ENCODE results near the gene CPA5. TPM values are rescaled to one million over a fixed set of nuclear protein-coding genes. Genes with fewer than 3 reads are reported as not detected.
A peak's percentile ranks its signal among the peaks of the same experiment; 100 is the strongest.

The CPA5 gene
- total RNA-seq, 2 donors from 2014 or later = not detected

DNA sequence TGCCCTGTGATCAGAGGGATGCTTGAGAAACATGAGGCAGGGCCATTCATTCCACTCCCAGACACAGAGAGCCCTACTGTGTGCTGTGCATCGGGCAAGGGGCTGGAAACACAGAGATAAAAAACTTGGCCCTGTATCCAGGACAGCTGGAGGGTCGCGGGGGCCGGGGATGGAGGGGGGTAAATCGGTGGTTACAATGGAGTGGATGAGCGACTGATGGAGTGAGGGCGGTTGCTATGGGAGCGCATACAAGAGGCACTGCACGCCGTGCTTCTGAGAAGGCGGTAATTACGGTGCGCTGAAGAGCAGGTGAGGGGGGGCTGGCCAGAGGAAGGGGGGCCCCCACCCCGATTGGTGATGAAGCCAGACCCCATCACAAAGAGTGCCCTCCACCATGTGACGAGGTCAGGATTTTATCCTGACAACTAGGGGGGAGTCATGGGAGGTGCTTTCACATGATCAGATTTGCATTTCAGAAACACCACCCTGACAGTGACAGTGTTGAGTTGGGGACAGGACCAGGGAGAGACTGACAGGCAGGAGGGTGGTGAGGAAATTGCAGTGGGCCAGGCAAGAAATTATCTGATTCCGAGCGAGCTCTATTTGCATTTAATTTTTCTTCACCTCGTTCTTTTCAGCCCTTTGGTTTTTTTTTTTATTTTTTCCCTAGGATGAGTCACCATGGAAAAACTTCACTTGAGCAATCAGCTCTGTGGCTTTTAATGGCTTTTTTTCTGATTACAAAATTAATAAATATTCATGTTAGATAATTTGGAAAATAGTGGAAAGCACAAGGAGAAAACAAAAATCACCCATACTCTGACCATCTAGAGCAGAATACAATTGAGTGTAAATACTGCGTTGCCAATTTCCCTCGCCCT lies 7.8 kb downstream of the CPA5 start:
- TF ChIP-seq CTCF (IDR thresholded peaks at IDR 0.05) = no peak
- no peak for DNase-seq (ENCODE audit: low spot score)
- H3K9me3 ChIP-seq = no peaks in the 10 kb centered on the region
- H3K4me3 ChIP-seq = peak overlapping the region in 1 of 2 donors; percentile 3
- H3K36me3 ChIP-seq = no peaks in the 10 kb centered on the region
- peaks cover 0 to 32% of the 10 kb centered on the region in 2 donors for H3K4me1 ChIP-seq
- peak overlapping the region; percentile 44 to 64 for H3K27ac ChIP-seq
- no peaks in the 10 kb centered on the region for H3K27me3 ChIP-seq

- Histone ChIP-seq H3K4me3 (no peak overlapping the region), H3K27ac (peak overlapping the region in 1 of 2 donors; percentile 11), H3K9me3 (no peaks in the 10 kb centered on the region), H3K36me3 (no peaks in the 10 kb centered on the region), H3K4me1 (peaks cover 0 to 32% of the 10 kb centered on the region in 2 donors), H3K27me3 (no peaks in the 10 kb centered on the region)
- no peak for TF ChIP-seq CTCF (IDR thresholded peaks at IDR 0.05)
- no peak for DNase-seq (ENCODE audit: low spot score)
Observed at GRCh38 chr7:130353196-130353595, 8.6 kb downstream of the CPA5 start.

DNA sequence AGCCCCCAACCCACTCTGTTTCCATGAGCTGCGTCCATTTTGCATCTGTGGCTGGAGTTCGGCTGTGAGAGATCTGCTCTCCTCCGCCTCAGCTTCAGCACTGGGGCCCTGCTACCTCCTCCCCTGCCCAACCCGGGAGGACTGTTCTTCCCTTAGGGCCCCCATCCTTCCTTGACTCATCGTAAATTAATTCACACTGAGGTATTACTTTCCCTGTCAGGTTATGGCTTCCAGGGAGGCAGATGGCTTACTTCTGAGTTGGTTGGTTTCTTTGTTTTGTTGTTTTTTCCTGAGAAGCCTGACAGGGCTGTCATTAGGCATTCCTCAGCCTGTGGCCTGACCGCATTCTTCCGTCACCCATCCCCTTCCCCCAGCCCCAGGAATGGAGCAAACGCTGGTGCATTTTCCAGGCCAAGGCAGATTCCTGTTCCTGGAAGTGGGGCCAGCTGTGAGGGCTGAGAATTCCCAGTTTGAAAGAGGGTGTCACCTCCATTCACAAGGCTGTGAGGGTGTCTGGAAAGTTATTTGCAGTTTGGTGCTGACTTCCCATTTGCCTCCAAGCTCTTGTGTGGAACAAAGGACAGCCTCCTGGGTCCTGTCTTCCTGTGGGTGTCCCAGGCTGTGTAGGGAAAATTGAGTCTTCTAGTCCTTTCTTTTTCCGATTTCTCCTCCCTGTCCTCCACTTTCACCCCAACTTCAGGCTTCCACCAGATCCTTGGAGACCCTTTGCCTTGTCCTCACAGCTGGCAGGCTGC lies 11.7 kb downstream of the CPA5 start:
- Histone ChIP-seq H3K4me1 (peaks cover 0 to 26% of the 10 kb centered on the region in 2 donors), H3K4me3 (no peak overlapping the region), H3K36me3 (no peaks in the 10 kb centered on the region), H3K27me3 (no peaks in the 10 kb centered on the region), H3K27ac (peak overlapping the region; percentile 50 to 79), H3K9me3 (peaks cover 0 to 21% of the 10 kb centered on the region in 2 donors)
- peak; percentile 78 for DNase-seq (ENCODE audit: low spot score)
- no peak for TF ChIP-seq CTCF (IDR thresholded peaks at IDR 0.05)

- no peaks in the 10 kb centered on the region for H3K27me3 ChIP-seq
- H3K4me3 ChIP-seq = no peak overlapping the region
- no peaks in the 10 kb centered on the region for H3K36me3 ChIP-seq
- peak; percentile 72 for DNase-seq (ENCODE audit: low spot score)
- H3K9me3 ChIP-seq = peaks cover 0 to 21% of the 10 kb centered on the region in 2 donors
- no peak for TF ChIP-seq CTCF (IDR thresholded peaks at IDR 0.05)
- peaks cover 0 to 19% of the 10 kb centered on the region in 2 donors for H3K4me1 ChIP-seq
- H3K27ac ChIP-seq = peak overlapping the region; percentile 50 to 79
Observed at GRCh38 chr7:130356876-130357611, 12.4 kb downstream of the CPA5 start.

DNA sequence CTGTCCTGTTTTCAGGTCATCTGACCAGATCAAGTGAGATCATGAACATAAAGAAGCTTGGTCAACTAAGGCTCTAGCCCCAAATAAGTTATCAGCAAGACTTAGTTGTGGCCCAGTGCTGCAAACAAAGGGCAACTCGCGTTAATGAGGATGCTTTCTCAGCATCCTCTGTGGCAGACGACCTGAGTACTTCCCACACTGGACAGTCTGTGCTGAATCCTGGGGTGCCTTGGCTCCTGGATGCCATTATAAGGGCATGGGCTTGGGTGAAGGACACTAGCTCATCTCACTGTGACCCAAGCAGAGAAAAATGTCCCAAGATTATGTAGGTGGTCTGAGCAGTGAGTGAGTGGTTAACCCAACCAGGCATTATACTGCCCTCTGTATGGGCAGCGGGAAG lies 13.9 kb downstream of the CPA5 start:
- TF ChIP-seq CTCF (IDR thresholded peaks at IDR 0.05) = no peak
- Histone ChIP-seq H3K27ac (no peak overlapping the region), H3K4me1 (peaks cover 0 to 14% of the 10 kb centered on the region in 2 donors), H3K27me3 (no peaks in the 10 kb centered on the region), H3K4me3 (no peak overlapping the region), H3K36me3 (no peaks in the 10 kb centered on the region), H3K9me3 (peaks cover 0 to 21% of the 10 kb centered on the region in 2 donors)
- DNase-seq (ENCODE audit: low spot score) = no peak
